Osteocyte (in vitro differentiated cells): ENCODE measurements around the gene ZBTB25. TPM values are rescaled to one million over a fixed set of nuclear protein-coding genes. Genes with fewer than 3 reads are reported as not detected.

ENCODE experiments used
- DNase-seq: peaks from one replicate; pipeline ENCODE4 v3.0.0; 2021; ENCODE audit warnings: mixed read lengths; ENCODE audit not compliant: unreplicated experiment; ENCODE audit errors: extremely low spot score
- H3K27ac Mint-ChIP-seq: one replicate; pipeline ENCODE4 v1.8.0; 2021; ENCODE audit warnings: mild to moderate bottlenecking, mixed read lengths; ENCODE audit not compliant: unreplicated experiment
- H3K27me3 Mint-ChIP-seq: one replicate; pipeline ENCODE4 v1.8.0; 2021; ENCODE audit warnings: mixed read lengths; ENCODE audit not compliant: unreplicated experiment
- H3K36me3 Mint-ChIP-seq: one replicate; pipeline ENCODE4 v1.8.0; 2021; ENCODE audit warnings: mixed read lengths; ENCODE audit not compliant: unreplicated experiment
- H3K4me1 Mint-ChIP-seq: one replicate; pipeline ENCODE4 v1.8.0; 2021; ENCODE audit warnings: mixed read lengths; ENCODE audit not compliant: unreplicated experiment
- H3K4me3 Mint-ChIP-seq: one replicate; pipeline ENCODE4 v1.8.0; 2021; ENCODE audit warnings: mild to moderate bottlenecking, moderate library complexity, mixed read lengths; ENCODE audit not compliant: unreplicated experiment
- H3K9me3 Mint-ChIP-seq: one replicate; pipeline ENCODE4 v1.8.0; 2021; ENCODE audit warnings: mixed read lengths; ENCODE audit not compliant: unreplicated experiment
- total RNA-seq: library from RNA; stranded (reverse); gene quantifications from 2 replicates; pipeline ENCODE4 v1.2.1, GENCODE V29; 2021
- TF ChIP-seq, protein P1 (sequence below): fragments of 200-600 bp; sonication (generic); IDR thresholded peaks from 2 replicates; pipeline ENCODE4 v1.5.0; 2021; ENCODE audit warnings: antibody characterized with exemption, mild to moderate bottlenecking, moderate library complexity

The ZBTB25 gene
- total RNA-seq, 1 donor from 2014 or later: 10.9 TPM

DNA sequence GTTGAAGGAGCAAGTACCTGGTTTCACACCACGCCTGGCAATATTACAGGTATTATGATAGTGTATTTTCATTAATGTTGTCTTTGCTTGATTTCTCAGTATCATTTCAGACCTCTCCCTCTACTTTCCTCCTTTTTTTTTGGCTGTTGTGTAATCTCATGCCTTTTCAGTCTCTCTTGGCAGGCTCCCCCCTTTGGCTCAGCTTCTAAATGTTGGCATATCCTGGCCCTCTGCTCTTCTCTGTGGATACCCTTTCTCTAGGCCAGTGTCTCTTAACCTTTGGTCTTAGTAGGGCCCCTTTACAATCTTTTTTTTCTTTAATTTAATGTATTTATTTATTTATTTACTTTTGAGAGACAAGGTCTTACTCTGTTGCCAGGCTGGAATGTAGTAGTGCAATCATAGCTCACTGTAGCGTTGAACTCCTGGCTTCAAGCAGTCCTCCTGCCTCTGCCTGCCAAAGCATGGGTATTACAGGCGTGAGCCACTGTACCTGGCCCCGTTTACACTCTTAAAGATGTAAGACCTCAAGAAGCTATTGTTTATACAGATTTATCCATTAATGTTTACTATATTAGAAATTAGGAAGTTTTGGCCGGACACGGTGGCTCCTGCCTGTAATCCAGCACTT lies 102.7 kb downstream of the ZBTB25 start:
- no peak for DNase-seq
- Mint-ChIP-seq H3K4me1 (peaks cover 4% of the 10 kb centered on the region), H3K9me3 (no peaks in the 10 kb centered on the region), H3K36me3 (peaks cover 20% of the 10 kb centered on the region), H3K27me3 (no peaks in the 10 kb centered on the region), H3K4me3 (no peak overlapping the region), H3K27ac (no peak overlapping the region)
- TF ChIP-seq, protein P1, sequence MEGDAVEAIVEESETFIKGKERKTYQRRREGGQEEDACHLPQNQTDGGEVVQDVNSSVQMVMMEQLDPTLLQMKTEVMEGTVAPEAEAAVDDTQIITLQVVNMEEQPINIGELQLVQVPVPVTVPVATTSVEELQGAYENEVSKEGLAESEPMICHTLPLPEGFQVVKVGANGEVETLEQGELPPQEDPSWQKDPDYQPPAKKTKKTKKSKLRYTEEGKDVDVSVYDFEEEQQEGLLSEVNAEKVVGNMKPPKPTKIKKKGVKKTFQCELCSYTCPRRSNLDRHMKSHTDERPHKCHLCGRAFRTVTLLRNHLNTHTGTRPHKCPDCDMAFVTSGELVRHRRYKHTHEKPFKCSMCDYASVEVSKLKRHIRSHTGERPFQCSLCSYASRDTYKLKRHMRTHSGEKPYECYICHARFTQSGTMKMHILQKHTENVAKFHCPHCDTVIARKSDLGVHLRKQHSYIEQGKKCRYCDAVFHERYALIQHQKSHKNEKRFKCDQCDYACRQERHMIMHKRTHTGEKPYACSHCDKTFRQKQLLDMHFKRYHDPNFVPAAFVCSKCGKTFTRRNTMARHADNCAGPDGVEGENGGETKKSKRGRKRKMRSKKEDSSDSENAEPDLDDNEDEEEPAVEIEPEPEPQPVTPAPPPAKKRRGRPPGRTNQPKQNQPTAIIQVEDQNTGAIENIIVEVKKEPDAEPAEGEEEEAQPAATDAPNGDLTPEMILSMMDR: no peak

Other genes starting within 250 kb of the ZBTB25 start
- gene ESR2, start 209.5 kb downstream of the ZBTB25 start, total RNA-seq: 0.16 and 0.18 TPM in 2 replicates
- gene MTHFD1, start 115.5 kb downstream of the ZBTB25 start, total RNA-seq: 77.8 and 79.3 TPM in 2 replicates
- gene AKAP5, start 38.3 kb downstream of the ZBTB25 start, total RNA-seq: 3.4 and 3.6 TPM in 2 replicates
- gene ZBTB1, start 932 bp upstream of the ZBTB25 start, total RNA-seq: 62.9 and 67.0 TPM in 2 replicates
- 2.1 and 2.8 TPM in 2 replicates for gene HSPA2, start 36.9 kb upstream of the ZBTB25 start, total RNA-seq
- 1.3 and 2.1 TPM in 2 replicates for gene PPP1R36, start 46.1 kb upstream of the ZBTB25 start, total RNA-seq
- 96.3 and 98.3 TPM in 2 replicates for gene PLEKHG3, start 200.6 kb upstream of the ZBTB25 start, total RNA-seq